Measurements from ENCODE around the gene MORF4L1. TPM values are rescaled to one million over a fixed set of nuclear protein-coding genes. Genes with fewer than 3 reads are reported as not detected.

Gene MORF4L1
- total RNA-seq, 2 experiments from 2014 or later = 225 to 274 TPM

DNA sequence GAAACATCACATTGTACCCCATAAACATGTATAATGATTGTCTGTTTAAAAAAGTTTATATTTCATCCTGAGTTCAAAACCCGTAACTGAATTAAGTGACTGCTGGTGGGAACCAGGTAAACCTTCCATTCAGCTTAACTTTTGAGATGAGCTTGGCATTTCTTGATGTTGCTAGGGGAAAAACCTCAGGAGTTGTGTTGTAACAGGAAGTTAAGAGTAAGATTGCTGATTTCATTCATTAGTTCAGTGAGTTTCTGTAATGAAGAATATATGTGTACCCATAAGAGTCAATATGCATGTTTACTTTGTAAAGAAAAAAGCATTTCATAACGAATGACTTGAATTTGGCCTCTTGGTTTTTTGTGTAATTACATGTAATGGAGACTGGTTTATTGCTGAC lies 39.6 kb downstream of the MORF4L1 start:
- no peaks in the 10 kb centered on the region for H3K27me3 Mint-ChIP-seq
- DNase-seq = no peak
- H3K27ac Mint-ChIP-seq = no peak overlapping the region
- no peak overlapping the region for H3K4me3 Mint-ChIP-seq
- peaks cover 27% of the 10 kb centered on the region for H3K4me1 Mint-ChIP-seq
- H3K9me3 Mint-ChIP-seq = no peaks in the 10 kb centered on the region
- CTCF ChIA-PET = no interaction called here
- POLR2A ChIA-PET = no interaction called here
- peaks cover 39% of the 10 kb centered on the region for H3K36me3 Mint-ChIP-seq (ENCODE audit: low read depth)

DNA sequence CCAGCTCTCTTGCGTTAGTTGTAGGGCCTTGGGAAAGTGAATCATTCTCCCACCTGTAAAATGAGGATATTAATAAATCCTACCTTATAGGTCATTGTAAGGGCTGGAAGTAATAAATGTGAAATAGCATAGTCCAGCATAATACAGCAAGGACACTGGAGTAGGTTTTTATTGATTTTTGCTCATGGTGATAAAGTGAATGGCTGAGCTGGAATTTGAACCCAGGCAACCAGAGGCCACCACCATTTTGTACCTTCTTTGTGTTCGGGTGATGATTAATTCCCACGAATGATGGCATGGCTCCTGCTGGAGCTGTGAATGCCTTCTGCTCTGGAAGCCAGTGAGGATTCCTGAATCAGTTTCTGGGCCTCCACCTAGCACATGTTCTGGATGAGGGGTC lies 40.3 kb downstream of the MORF4L1 start:
- POLR2A ChIA-PET = no interaction called here
- DNase-seq = no peak
- H3K27me3 Mint-ChIP-seq = no peaks in the 10 kb centered on the region

DNA sequence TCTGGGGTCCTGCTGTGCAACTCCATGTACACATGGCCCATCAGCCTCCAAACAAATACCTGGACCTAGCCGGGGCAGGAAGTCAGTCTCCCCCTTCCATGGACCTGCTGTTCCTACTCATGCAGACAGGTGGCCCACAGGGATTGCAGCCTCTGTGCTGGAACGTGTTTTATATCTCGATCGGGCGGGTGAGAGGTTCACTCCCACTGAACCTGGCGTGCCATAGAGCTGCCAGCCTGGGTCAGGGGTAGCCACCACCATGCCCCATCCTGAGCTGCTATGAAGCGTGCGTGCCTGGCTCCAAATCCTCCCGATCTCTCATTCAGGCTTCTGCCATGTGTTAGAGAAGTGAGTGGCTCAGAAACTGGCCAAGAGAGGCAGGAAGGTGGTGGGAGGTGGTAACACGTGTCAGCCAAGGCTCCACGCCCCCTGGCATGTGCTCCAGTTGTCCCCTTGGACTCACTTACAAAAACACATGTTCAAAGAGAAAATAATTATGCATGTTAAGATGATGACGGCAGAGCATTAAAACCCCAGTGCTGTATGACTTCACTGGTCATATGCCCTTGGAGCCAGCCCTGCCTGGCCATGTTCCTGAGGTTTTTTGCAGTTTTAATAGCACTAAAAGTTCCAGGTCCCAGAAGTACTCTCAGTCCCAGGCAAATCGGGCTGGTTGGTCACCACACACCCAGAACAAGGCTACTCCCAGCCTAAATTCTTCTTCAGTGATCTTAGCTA lies 41.5 kb downstream of the MORF4L1 start:
- Mint-ChIP-seq H3K36me3 (ENCODE audit: low read depth) (peaks cover 39% of the 10 kb centered on the region), H3K4me3 (no peak overlapping the region), H3K4me1 (peaks cover 26% of the 10 kb centered on the region), H3K9me3 (no peaks in the 10 kb centered on the region), H3K27me3 (no peaks in the 10 kb centered on the region), H3K27ac (no peak overlapping the region)
- no peak for DNase-seq
- ChIA-PET POLR2A (no interaction called here), CTCF (interaction anchor here (0.6 to 1.1 kb wide), 2 partner anchors 8 to 1594 kb away, joined by 3 read pairs; no protein-coding TSS in a partner anchor)

More for the DNA sequence above, 40.3 kb downstream of the MORF4L1 start:
- H3K4me1 Mint-ChIP-seq = peaks cover 27% of the 10 kb centered on the region
- H3K27ac Mint-ChIP-seq = no peak overlapping the region
- peaks cover 39% of the 10 kb centered on the region for H3K36me3 Mint-ChIP-seq (ENCODE audit: low read depth)
- no peaks in the 10 kb centered on the region for H3K9me3 Mint-ChIP-seq
- no peak overlapping the region for H3K4me3 Mint-ChIP-seq
- CTCF ChIA-PET = interaction anchor here (0.6 to 1.1 kb wide), 4 partner anchors 9 to 1592 kb away, joined by 3 read pairs; no protein-coding TSS in a partner anchor

DNA sequence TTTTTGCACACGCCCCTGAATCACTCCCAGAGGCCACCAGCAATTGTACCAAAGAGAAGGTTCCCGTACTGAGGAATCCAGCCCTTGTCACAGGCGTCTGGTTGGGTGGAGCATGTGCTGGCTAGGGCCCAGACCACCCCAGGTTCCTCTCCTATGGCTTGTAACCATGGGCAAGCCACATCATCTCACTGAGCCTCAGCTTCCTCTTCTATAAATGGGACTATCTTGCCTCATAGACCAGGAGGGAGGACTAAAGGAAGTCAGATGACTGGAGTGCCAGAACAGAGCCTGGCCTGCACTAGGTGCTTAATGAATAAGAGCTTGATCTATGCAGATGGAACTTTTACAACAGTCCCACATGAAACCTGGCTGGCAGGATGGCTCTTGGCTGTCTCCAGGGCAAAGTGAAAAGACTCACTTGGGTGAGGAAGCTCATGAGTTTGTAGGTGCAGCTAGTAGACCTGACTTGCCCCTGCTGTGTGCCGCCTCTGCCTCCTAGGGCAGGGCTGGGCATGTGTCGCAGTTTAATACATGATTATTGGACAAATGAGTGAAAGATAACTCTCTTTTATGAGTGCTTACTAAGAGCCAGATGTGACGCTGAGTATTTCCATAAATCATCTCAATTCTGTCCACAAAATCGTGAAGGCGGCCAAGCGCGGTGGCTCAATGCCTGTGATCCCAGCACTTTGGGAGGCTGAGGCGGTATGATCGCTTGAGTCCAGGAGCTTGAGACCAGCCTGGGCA lies 42.8 kb downstream of the MORF4L1 start:
- Mint-ChIP-seq H3K9me3 (no peaks in the 10 kb centered on the region), H3K4me3 (no peak overlapping the region), H3K36me3 (ENCODE audit: low read depth) (peaks cover 32% of the 10 kb centered on the region), H3K27ac (no peak overlapping the region), H3K27me3 (no peaks in the 10 kb centered on the region), H3K4me1 (peaks cover 15% of the 10 kb centered on the region)
- ChIA-PET CTCF (no interaction called here), POLR2A (no interaction called here)
- no peak for DNase-seq

DNA sequence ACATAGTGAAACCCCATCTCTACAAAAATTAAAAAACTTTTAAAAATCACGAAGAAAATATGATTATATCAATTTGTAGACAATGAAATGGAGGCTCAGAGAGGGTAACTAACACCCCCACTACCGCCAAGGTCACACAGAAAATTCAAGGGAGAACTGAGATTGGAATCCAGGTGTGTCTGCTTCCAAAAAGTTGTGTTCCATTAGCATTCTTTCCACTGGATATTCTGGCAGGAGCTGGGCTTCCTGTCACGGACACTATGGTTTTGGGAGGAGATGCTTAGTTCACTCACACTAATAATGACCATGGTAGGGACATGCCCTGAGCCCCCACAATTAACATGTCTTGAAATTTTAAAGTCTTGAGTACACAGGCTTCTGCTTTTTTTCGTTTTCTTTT lies 43.4 kb downstream of the MORF4L1 start:
- H3K4me1 Mint-ChIP-seq = peaks cover 9% of the 10 kb centered on the region
- ChIA-PET CTCF (interaction anchor here (0.6 kb wide), 1 partner anchor 12 kb away, joined by 6 read pairs; no protein-coding TSS in a partner anchor), POLR2A (no interaction called here)
- no peaks in the 10 kb centered on the region for H3K27me3 Mint-ChIP-seq
- H3K27ac Mint-ChIP-seq = no peak overlapping the region
- DNase-seq = no peak
- peaks cover 33% of the 10 kb centered on the region for H3K36me3 Mint-ChIP-seq (ENCODE audit: low read depth)
- H3K9me3 Mint-ChIP-seq = no peaks in the 10 kb centered on the region
- no peak overlapping the region for H3K4me3 Mint-ChIP-seq

DNA sequence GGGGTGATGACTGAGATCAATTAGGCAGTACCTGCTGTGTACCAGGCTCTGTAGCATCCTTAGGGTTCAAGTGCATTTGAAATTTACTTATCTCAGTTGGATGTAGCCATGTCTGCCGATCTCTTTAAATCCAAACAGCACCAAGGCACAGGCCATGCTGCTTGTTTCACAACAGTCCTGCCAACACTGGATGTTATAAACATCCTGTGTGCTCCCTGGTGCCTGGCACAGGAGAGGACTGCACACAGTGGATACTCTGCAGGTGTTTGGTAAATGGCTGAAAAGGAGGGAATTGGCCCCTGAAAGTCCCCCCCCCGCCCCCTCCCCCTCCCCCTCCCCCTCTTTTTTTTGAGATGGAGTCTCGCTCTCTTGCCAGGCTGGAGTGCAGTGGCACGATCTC lies 45.2 kb downstream of the MORF4L1 start:
- no peak for DNase-seq
- Mint-ChIP-seq H3K27ac (no peak overlapping the region), H3K4me1 (no peaks in the 10 kb centered on the region), H3K4me3 (no peak overlapping the region), H3K27me3 (no peaks in the 10 kb centered on the region), H3K9me3 (no peaks in the 10 kb centered on the region), H3K36me3 (ENCODE audit: low read depth) (peaks cover 30% of the 10 kb centered on the region)
- ChIA-PET POLR2A (no interaction called here), CTCF (no interaction called here)

DNA sequence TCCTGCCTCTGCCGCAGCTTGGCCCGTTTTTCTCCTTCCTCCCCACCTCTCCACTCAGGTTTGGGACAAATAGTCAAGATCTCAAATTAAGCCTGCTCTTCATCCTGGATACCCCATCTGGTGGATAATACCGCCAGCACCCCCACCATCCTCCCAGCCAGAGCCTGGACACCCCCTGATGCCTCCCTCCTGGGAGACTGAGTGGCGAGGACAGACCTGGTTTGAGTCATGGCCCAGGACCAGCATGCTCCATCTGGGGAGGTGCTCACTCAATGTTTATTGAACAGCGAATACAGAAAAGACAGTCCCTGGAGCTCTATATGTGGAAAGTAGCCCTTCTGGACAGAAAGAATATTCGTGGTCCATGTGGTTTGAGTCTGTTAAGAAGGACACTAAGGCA lies 48.8 kb downstream of the MORF4L1 start:
- Mint-ChIP-seq H3K4me1 (no peaks in the 10 kb centered on the region), H3K4me3 (no peak overlapping the region), H3K9me3 (no peaks in the 10 kb centered on the region), H3K27me3 (no peaks in the 10 kb centered on the region), H3K27ac (no peak overlapping the region), H3K36me3 (ENCODE audit: low read depth) (peaks cover 21% of the 10 kb centered on the region)
- CTCF ChIA-PET = interaction anchor here (1.2 to 1.3 kb wide), 2 partner anchors 8 to 10 kb away, joined by 3 read pairs; no protein-coding TSS in a partner anchor
- no peak for DNase-seq
- POLR2A ChIA-PET = no interaction called here

DNA sequence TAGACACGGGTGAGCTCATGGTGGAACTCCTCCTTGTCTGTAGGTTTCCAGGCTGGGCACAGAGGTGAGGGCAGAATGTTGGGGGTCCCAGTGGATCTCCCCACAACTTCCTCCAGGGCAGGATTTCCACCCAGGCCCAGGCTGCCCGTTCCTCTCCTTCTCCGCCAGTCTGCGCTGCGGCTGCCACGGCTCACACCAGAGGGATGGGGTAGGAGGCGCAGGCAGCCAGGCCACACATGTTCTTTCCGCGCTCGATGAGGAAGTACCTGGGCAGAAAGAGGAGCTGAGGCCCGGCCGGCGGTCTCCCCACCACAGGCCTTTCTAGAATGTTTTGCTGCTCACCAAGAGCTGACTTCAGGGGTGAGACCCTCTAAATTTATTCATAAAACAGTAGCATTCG lies 49.2 kb downstream of the MORF4L1 start:
- Mint-ChIP-seq H3K4me3 (no peak overlapping the region), H3K36me3 (ENCODE audit: low read depth) (peaks cover 21% of the 10 kb centered on the region), H3K9me3 (no peaks in the 10 kb centered on the region), H3K27ac (no peak overlapping the region), H3K27me3 (no peaks in the 10 kb centered on the region), H3K4me1 (no peaks in the 10 kb centered on the region)
- POLR2A ChIA-PET = no interaction called here
- no peak for DNase-seq
- CTCF ChIA-PET = interaction anchor here (1.2 to 1.3 kb wide), 2 partner anchors 8 to 11 kb away, joined by 3 read pairs; no protein-coding TSS in a partner anchor

DNA sequence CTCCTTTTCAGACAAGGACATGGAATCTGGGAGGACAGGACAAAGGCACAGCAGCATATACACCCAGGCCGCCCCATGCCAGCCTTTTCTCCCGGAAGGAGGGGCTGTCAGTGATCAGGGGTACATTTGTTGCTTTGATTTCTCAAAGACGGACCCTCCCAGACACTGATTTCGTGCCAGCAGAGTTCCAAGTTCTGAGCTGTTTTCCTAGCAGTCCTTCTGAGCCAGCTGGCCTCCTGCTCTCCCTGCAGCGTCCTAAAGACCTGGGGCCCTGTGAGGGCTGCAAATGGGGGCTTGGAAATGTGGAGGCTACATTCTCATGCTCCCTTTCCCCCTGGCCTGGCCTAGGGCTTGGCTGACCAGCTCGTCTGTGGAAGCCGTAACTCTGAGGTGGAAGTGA lies 49.8 kb downstream of the MORF4L1 start:
- Mint-ChIP-seq H3K27ac (no peak overlapping the region), H3K4me3 (no peak overlapping the region), H3K4me1 (no peaks in the 10 kb centered on the region), H3K27me3 (no peaks in the 10 kb centered on the region), H3K36me3 (ENCODE audit: low read depth) (peaks cover 20% of the 10 kb centered on the region), H3K9me3 (no peaks in the 10 kb centered on the region)
- no peak for DNase-seq
- POLR2A ChIA-PET = no interaction called here
- CTCF ChIA-PET = interaction anchor here (1.2 to 1.3 kb wide), 2 partner anchors 9 to 11 kb away, joined by 3 read pairs; no protein-coding TSS in a partner anchor

DNA sequence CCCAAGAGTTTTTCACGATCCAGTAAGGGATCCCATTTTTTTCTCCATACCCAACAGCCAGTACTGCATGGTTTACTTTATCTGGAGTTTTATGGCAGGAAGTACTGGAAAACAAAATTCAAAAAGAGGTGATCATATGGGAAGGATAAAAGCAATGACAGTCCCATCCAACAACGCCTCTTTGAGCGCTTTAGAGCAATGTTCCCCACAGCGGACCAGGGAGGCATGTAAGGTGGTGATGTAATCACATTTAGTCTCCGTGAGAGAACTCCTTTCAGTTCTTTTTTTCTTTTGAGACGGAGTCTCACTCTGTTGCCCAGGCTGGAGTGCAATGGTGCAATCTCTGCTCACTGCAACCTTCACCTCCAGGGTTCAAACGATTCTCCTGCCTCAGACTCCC lies 50.3 kb downstream of the MORF4L1 start:
- Mint-ChIP-seq H3K4me3 (no peak overlapping the region), H3K4me1 (peaks cover 2% of the 10 kb centered on the region), H3K36me3 (ENCODE audit: low read depth) (peaks cover 16% of the 10 kb centered on the region), H3K27me3 (no peaks in the 10 kb centered on the region), H3K27ac (no peak overlapping the region), H3K9me3 (no peaks in the 10 kb centered on the region)
- ChIA-PET POLR2A (no interaction called here), CTCF (no interaction called here)
- DNase-seq = no peak

DNA sequence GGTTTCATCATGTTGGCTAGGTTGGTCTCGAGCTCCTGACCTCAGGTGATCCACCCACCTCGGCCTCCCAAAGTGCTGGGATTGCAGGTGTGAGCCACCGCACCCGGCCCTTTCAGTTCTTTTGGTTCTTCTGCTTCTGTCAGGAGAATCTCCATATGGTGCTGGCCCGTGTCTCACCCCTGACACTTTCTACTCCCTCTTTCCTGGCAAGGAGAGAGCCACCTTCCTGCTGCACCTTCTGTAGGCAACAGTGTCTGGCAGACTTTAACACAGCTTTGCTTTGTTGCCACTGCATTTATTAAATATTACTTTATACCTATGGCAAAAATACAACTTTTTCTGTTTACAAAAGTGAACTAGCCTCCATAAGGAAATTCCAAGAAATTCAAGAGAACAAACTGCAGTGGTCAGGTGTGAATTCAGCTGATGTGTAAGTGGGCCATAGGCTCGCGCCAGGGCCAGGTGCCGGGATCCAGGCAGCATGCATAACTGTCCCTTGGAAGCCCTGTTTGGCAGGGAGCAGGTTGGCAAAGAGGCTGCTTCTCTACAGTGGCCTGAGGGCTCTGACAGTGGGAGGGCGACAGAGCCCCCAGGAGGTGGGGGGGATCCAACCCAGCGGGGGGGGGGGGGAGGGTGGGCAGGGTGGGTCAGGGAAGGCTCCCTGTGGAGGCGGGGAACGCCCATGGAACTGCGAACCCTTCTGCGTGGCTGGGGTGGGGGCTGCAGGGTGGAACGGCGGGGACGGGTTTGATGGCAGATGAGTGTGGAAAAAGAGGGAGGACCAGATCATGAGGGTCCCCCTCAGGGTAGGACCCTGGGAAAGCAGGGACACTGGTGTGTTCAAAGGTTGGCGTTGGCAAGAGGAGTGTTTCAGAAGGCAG lies 51.0 kb downstream of the MORF4L1 start:
- Mint-ChIP-seq H3K4me1 (peaks cover 2% of the 10 kb centered on the region), H3K27ac (no peak overlapping the region), H3K36me3 (ENCODE audit: low read depth) (peaks cover 12% of the 10 kb centered on the region), H3K9me3 (no peaks in the 10 kb centered on the region), H3K27me3 (no peaks in the 10 kb centered on the region), H3K4me3 (no peak overlapping the region)
- ChIA-PET POLR2A (interaction anchor here (0.6 kb wide), 1 partner anchor 65 kb away, joined by 3 read pairs; no protein-coding TSS in a partner anchor), CTCF (no interaction called here)
- DNase-seq = no peak

DNA sequence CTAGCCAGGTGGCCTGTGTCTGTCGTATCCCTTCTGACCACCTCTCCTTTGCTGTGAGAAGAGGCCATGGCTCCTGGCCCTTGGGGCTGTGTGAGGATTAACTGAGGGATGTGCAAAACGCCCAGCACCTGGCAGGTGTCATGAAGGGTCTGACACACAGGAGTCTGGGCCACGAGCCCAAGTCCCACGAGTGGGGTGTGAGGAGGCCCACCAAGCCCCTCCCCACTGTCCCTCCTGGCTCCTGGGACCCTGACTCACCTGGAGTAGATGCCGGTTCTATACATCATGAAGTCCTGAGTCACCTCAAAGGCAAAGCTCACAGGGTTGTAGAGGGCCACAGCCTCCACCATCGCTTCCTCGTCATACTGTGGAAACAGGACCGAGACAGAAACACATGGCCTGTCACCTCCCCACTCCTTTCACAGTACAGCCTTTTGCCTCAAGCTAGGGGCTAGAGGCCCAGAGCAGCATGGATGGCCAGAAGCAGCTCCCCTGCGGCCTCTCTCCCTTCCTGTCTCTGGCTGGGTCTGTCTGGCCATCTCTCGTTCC lies 52.5 kb downstream of the MORF4L1 start:
- ChIA-PET CTCF (interaction anchor here (1.2 to 1.6 kb wide), 3 partner anchors 18 to 54 kb away, joined by 3 to 4 read pairs (median 3); no protein-coding TSS in a partner anchor), POLR2A (no interaction called here)

More for the DNA sequence above, 52.5 kb downstream of the MORF4L1 start:
- no peak for DNase-seq
- Mint-ChIP-seq H3K36me3 (ENCODE audit: low read depth) (peaks cover 9% of the 10 kb centered on the region), H3K9me3 (no peaks in the 10 kb centered on the region), H3K4me1 (peaks cover 2% of the 10 kb centered on the region), H3K4me3 (no peak overlapping the region), H3K27ac (no peak overlapping the region), H3K27me3 (no peaks in the 10 kb centered on the region)
